ENCODE data around the gene MPND. TPM values are rescaled to one million over a fixed set of nuclear protein-coding genes. Genes with fewer than 3 reads are reported as not detected.

MPND gene
- total RNA-seq, 4 donors from 2014 or later: 8.3 to 26.1 (median 20.8) TPM

DNA sequence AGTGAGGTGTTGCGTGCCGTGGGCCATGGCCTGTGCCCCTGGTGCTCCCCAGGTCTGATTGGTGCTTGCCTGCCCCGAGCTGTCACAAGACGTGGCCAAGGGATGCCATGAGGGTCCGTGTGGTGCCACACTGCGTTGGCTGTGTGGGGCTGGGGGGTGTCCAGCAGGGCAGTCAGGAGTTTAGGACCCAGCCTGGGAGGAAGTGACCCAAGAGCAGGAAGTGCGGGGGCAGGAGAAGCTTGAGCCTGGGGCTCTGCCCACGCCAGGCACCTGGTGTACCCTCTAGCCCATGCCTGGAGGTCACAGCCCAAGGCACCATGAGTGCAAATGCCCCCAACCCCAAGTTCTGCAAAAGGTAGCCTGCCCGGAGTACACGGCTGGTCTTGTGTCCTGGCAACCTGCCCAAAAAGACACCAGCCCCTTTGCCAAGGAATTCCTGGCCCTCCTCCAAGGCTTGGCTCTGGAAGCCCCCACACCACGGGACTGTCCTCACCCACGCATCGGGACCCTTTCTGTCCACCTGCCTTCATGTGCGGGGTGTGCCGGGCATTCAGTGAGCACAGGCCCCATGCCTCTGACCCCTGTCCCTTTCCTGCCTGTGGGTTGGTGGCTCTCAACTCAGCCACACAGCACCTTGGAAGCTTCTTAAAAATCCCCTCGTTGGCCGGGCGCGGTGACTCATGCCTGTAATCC, 24.9 kb downstream of the MPND start:
- H3K9me3 ChIP-seq: no peaks in the 10 kb centered on the region
- H3K27ac ChIP-seq: peak overlapping the region; percentile 78 to 94 (median 85)
- no peaks in the 10 kb centered on the region for H3K27me3 ChIP-seq
- peak in 1 of 3 donors; percentile 29 for DNase-seq
- TF ChIP-seq, protein P1, sequence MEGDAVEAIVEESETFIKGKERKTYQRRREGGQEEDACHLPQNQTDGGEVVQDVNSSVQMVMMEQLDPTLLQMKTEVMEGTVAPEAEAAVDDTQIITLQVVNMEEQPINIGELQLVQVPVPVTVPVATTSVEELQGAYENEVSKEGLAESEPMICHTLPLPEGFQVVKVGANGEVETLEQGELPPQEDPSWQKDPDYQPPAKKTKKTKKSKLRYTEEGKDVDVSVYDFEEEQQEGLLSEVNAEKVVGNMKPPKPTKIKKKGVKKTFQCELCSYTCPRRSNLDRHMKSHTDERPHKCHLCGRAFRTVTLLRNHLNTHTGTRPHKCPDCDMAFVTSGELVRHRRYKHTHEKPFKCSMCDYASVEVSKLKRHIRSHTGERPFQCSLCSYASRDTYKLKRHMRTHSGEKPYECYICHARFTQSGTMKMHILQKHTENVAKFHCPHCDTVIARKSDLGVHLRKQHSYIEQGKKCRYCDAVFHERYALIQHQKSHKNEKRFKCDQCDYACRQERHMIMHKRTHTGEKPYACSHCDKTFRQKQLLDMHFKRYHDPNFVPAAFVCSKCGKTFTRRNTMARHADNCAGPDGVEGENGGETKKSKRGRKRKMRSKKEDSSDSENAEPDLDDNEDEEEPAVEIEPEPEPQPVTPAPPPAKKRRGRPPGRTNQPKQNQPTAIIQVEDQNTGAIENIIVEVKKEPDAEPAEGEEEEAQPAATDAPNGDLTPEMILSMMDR (IDR thresholded peaks at IDR 0.05): no peak
- TF ChIP-seq POLR2A (IDR thresholded peaks at IDR 0.05): no peak
- peaks cover 0 to 40% (median 37%) of the 10 kb centered on the region in 4 donors for H3K4me1 ChIP-seq
- peaks cover 0 to 44% (median 0%) of the 10 kb centered on the region in 3 donors for H3K36me3 ChIP-seq
- no peak overlapping the region for H3K4me3 ChIP-seq

DNA sequence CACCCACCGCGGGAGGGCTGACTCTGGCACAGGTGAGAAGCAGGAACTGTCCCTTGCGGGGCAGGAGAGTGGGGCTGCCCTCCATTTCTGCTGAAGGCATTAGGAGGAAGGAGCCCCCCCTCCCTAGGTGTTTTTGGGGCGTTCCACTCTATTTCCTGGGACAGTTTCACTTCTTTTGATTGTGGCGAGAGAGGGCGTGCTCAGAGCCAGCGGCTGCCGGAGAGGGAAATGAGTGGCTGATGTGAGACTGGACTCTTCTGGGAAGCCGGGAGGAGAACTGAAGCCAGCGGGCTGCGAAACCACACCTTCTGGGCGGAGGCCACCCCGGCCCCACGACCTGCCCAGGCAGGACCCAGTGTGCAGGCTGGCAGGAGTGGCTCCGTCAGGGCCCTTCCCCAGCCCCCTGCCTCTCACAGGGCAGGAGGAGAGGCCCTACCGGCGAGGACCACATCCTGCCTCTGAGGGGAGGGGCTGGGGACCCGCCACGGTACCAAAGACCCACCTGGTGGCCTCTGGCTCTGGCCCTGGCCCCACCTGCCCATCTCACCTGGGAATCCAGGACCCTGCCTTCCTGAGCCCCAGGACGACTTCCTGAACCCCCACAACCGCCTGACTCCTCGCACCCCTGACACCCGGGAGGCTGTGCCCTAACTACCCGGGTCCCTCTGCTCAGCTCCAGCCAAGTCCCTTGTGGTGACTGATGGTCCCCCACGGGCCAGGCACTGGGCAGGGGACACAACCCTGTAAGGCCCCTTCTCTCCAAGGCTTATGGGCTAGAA, 25.9 kb downstream of the MPND start:
- no peaks in the 10 kb centered on the region for H3K27me3 ChIP-seq
- peak; percentile 82 to 91 (median 88) for DNase-seq

DNA sequence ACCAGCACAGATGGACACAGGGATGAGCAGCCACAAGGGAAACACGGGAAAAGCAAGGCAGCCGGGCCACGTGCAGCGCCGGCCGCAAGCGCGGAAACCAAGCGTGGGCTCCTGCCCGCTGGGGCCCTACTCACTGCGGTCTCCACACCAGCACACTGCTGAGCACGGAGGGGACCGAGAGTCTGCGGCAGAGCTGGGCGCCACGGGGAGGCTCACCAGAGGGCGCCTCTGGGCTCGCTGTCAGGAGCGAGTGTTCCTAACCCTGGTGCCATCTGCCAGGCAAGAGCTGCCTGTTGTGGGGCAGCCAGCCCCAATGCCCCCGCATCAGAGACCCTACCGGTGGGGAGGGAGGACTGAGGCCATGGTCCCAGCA, 26.5 kb downstream of the MPND start:
- H3K36me3 ChIP-seq: peaks cover 0 to 31% (median 0%) of the 10 kb centered on the region in 3 donors
- H3K27me3 ChIP-seq: no peaks in the 10 kb centered on the region
- DNase-seq: peak in 2 of 3 donors; percentile 79 to 90
- H3K4me1 ChIP-seq: peaks cover 9 to 56% (median 51%) of the 10 kb centered on the region in 4 donors
- TF ChIP-seq, protein P1 (IDR thresholded peaks at IDR 0.05): peak in 5 of 6 experiments; percentile 26 to 75 (median 58)
- TF ChIP-seq POLR2A (IDR thresholded peaks at IDR 0.05): no peak
- peak overlapping the region; percentile 6 to 39 (median 38) for H3K4me3 ChIP-seq
- no peaks in the 10 kb centered on the region for H3K9me3 ChIP-seq
- peak overlapping the region; percentile 78 to 94 (median 85) for H3K27ac ChIP-seq

More for the DNA sequence above, 25.9 kb downstream of the MPND start:
- Histone ChIP-seq H3K4me3 (peak overlapping the region; percentile 6 to 39 (median 38)), H3K36me3 (peaks cover 0 to 34% (median 0%) of the 10 kb centered on the region in 3 donors), H3K9me3 (no peaks in the 10 kb centered on the region), H3K4me1 (peaks cover 3 to 51% (median 45%) of the 10 kb centered on the region in 4 donors), H3K27ac (peak overlapping the region; percentile 78 to 94 (median 85))
- peak; percentile 13 to 52 for TF ChIP-seq POLR2A (IDR thresholded peaks at IDR 0.05)
- TF ChIP-seq, protein P1 (IDR thresholded peaks at IDR 0.05): peak in 2 of 6 experiments; percentile 1 to 18

DNA sequence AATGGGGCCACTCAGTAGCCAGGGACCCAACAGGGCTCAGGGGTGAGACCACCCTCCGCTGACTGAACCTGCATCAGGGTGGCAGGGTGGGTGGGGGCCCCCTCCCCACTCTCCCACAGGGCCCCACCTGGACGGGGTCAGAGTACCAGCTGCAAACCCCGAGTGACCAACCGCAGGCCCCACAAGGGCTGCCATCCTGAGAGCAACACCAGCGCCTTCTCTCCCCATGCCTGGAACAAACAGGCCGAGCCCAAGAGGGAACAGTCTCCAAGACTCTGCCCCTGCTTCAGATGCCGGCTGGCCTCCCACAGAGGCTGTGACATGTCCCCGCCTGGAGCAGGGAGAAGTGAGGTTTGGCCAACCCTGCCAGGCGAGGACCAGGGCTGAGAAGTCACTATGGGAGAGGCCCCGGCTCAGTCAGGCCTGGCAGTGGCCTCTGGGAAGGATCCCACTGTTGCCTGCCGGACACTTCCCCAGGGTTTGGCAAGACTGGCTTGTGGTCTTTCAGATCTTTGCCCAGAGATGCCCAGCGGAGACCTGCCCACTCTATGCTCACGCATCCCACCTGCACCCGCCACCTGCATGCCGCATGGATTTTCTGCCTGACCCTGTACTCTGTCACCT, 27.2 kb downstream of the MPND start:
- Histone ChIP-seq H3K4me1 (peaks cover 12 to 63% (median 57%) of the 10 kb centered on the region in 4 donors), H3K36me3 (peaks cover 0 to 24% (median 0%) of the 10 kb centered on the region in 3 donors), H3K27me3 (no peaks in the 10 kb centered on the region), H3K4me3 (peak overlapping the region in 3 of 4 donors; percentile 38 to 39 (median 39)), H3K27ac (peak overlapping the region; percentile 78 to 94 (median 85)), H3K9me3 (no peaks in the 10 kb centered on the region)
- TF ChIP-seq, protein P1 (IDR thresholded peaks at IDR 0.05): no peak
- TF ChIP-seq POLR2A (IDR thresholded peaks at IDR 0.05): no peak
- DNase-seq: no peak

All from Peyer's patch (tissue), 4 donors.